Lower leg skin (tissue), 3 donors: ENCODE results near the gene INTS3.

Experiments used
- CTCF ChIP-seq, 3 donors: fragments of 450-650 bp; IDR thresholded peaks; one replicate each; pipeline ENCODE4 v1.5.1; 2016; ENCODE audit warnings: antibody characterized with exemption in 3 of 3, mild to moderate bottlenecking in 3 of 3, moderate library complexity in 2 of 3
- POLR2A ChIP-seq, 2 donors: fragments of 450-650 bp; IDR thresholded peaks; one replicate each; pipeline ENCODE4 v1.6.1; 2016 to 2017; ENCODE audit warnings: antibody characterized with exemption in 2 of 2, mild to moderate bottlenecking in 1 of 2, moderate library complexity in 1 of 2

GRCh38 chr1:153717330-153717729, 10.5 kb upstream of the INTS3 start:
- TF ChIP-seq CTCF (IDR thresholded peaks at IDR 0.05), result no peak
- no peak for TF ChIP-seq POLR2A (IDR thresholded peaks at IDR 0.05)
